Loucy (cell line): ENCODE data around the gene KIF2C.

Source experiments
- H2AFZ ChIP-seq: fragments of 200-600 bp; sonication (generic); 2 replicates; pipeline ENCODE4 v1.6.0; 2016; ENCODE audit warnings: antibody characterized with exemption, mild to moderate bottlenecking, low read length, moderate library complexity
- H3F3A ChIP-seq: fragments of 200-600 bp; 2 replicates; pipeline ENCODE4 v1.6.0; 2016; ENCODE audit warnings: antibody characterized with exemption, low read depth, mild to moderate bottlenecking
- H3K27me3 ChIP-seq: fragments of 200-600 bp; sonication (generic); 2 replicates; pipeline ENCODE4 v1.6.1; 2014; ENCODE audit warnings: low read length, mild to moderate bottlenecking; ENCODE audit not compliant: insufficient read depth, poor library complexity, severe bottlenecking
- H3K36me3 ChIP-seq: fragments of 200-600 bp; sonication (generic); 2 replicates; pipeline ENCODE4 v1.6.1; 2016; ENCODE audit warnings: low read length; ENCODE audit not compliant: insufficient read depth
- H3K4me1 ChIP-seq: fragments of 200-600 bp; sonication (generic); 2 replicates; pipeline ENCODE4 v1.5.1; 2014; ENCODE audit warnings: low read length, mild to moderate bottlenecking; ENCODE audit not compliant: insufficient read depth, poor library complexity, severe bottlenecking
- H3K4me2 ChIP-seq: fragments of 200-600 bp; sonication (generic); 2 replicates; pipeline ENCODE4 v1.6.0; 2014; ENCODE audit warnings: antibody characterized with exemption, low read length, low read depth, mild to moderate bottlenecking; ENCODE audit not compliant: poor library complexity, severe bottlenecking
- H3K4me3 ChIP-seq: fragments of 200-600 bp; sonication (generic); 2 replicates; pipeline ENCODE4 v1.5.1; 2014; ENCODE audit warnings: low read length, mild to moderate bottlenecking, mixed read lengths; ENCODE audit not compliant: poor library complexity, severe bottlenecking
- H3K79me2 ChIP-seq: fragments of 200-600 bp; sonication (generic); 2 replicates; pipeline ENCODE4 v1.6.1; 2014; ENCODE audit warnings: low read length; ENCODE audit not compliant: insufficient read depth
- H3K9ac ChIP-seq: fragments of 200-600 bp; sonication (generic); 2 replicates; pipeline ENCODE4 v1.6.0; 2014; ENCODE audit warnings: mild to moderate bottlenecking, low read depth, low read length, moderate library complexity; ENCODE audit not compliant: poor library complexity, severe bottlenecking
- H3K9me2 ChIP-seq: fragments of 200-600 bp; sonication (generic); replicated peaks from 2 replicates; pipeline ENCODE4 v1.6.1; 2016; ENCODE audit warnings: low read depth, low read length, mixed read lengths
- H3K9me3 ChIP-seq: fragments of 200-600 bp; sonication (generic); 2 replicates; pipeline ENCODE4 v1.6.1; 2014; ENCODE audit warnings: mild to moderate bottlenecking, antibody characterized with exemption, low read length, low read depth; ENCODE audit not compliant: insufficient read depth
- H4K20me1 ChIP-seq: fragments of 200-600 bp; sonication (generic); 2 replicates; pipeline ENCODE4 v1.6.0; 2014; ENCODE audit warnings: antibody characterized with exemption, low read length, mild to moderate bottlenecking; ENCODE audit not compliant: insufficient read depth, poor library complexity, severe bottlenecking
- CTCF ChIP-seq: fragments of 200-600 bp; sonication (generic); conservative IDR thresholded peaks from 2 replicates; pipeline ENCODE4 v1.5.1; 2014; ENCODE audit warnings: mild to moderate bottlenecking, antibody characterized with exemption, low read length
- EZH2phosphoT487 ChIP-seq: fragments of 200-600 bp; IDR thresholded peaks from 2 replicates; pipeline ENCODE4 v1.6.1; 2018; ENCODE audit warnings: antibody characterized with exemption, mild to moderate bottlenecking, moderate library complexity, borderline replicate concordance

KIF2C gene

GRCh38 chr1:44723496-44724295 lies 15.9 kb upstream of the KIF2C start:
- no peaks in the 10 kb centered on the region for H3K9me3 ChIP-seq
- no peaks in the 10 kb centered on the region for H4K20me1 ChIP-seq
- peak overlapping the region; percentile 19 for H3K4me3 ChIP-seq
- peak overlapping the region; percentile 21 for H3K4me2 ChIP-seq
- no peaks in the 10 kb centered on the region for H3K9me2 ChIP-seq
- peak overlapping the region; percentile 61; the same call in 1 of the 2 replicates for H2AFZ ChIP-seq
- H3F3A ChIP-seq = no peaks in the 10 kb centered on the region
- TF ChIP-seq CTCF (no peak), EZH2phosphoT487 (no peak)
- H3K79me2 ChIP-seq = no peaks in the 10 kb centered on the region
- peaks cover 9% of the 10 kb centered on the region for H3K4me1 ChIP-seq
- no peaks in the 10 kb centered on the region for H3K36me3 ChIP-seq
- no peaks in the 10 kb centered on the region for H3K27me3 ChIP-seq
- H3K9ac ChIP-seq = peak overlapping the region; percentile 66

- Histone ChIP-seq H3K36me3 (no peaks in the 10 kb centered on the region), H3K4me2 (peak overlapping the region; percentile 21), H3K4me1 (peaks cover 9% of the 10 kb centered on the region), H2AFZ (no peak overlapping the region), H3K9me3 (no peaks in the 10 kb centered on the region), H3K9ac (peak overlapping the region; percentile 66), H3K27me3 (no peaks in the 10 kb centered on the region), H4K20me1 (no peaks in the 10 kb centered on the region), H3K79me2 (no peaks in the 10 kb centered on the region), H3K4me3 (peak overlapping the region; percentile 19), H3K9me2 (no peaks in the 10 kb centered on the region), H3F3A (0 out of 2 replicates have a peak, but pooled peaks cover 2% of the 10 kb centered on the region)
- TF ChIP-seq CTCF (no peak), EZH2phosphoT487 (no peak)
Measured at GRCh38 chr1:44724296-44724954, 15.2 kb upstream of the KIF2C start.

GRCh38 chr1:44724955-44725698 lies 14.5 kb upstream of the KIF2C start:
- Histone ChIP-seq H2AFZ (no peak overlapping the region), H3K4me2 (no peak overlapping the region), H3K4me3 (no peak overlapping the region), H3K9me3 (no peaks in the 10 kb centered on the region), H4K20me1 (no peaks in the 10 kb centered on the region), H3K36me3 (no peaks in the 10 kb centered on the region), H3K27me3 (no peaks in the 10 kb centered on the region), H3K4me1 (peaks cover 11% of the 10 kb centered on the region), H3F3A (peaks cover 4% of the 10 kb centered on the region), H3K9ac (no peak overlapping the region), H3K79me2 (no peaks in the 10 kb centered on the region), H3K9me2 (no peaks in the 10 kb centered on the region)
- TF ChIP-seq EZH2phosphoT487 = no peak
- no peak for TF ChIP-seq CTCF
